ENCODE results near the gene CCDC18. TPM values are rescaled to one million over a fixed set of nuclear protein-coding genes. Genes with fewer than 3 reads are reported as not detected.

CCDC18 gene
- total RNA-seq, 1 donor from 2014 or later = 15.9 TPM

DNA sequence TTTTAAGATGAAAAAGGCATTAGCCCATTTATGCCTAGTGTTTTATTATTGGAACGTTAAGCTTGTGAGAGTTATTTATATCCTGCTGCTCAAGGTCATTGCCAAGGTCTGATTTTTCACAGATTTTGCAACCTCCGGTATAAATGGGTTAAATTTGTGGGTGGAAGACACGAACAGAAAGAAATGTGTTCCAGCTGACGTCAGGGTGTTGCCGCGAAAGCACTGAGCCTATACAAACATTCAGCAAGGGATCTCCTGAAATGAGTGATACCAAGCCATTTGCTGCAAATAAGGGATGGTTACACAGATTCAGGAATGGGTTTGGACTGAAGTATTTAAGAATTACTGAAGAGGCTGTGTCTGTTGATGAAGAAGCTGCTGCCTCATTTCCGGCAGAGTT lies 32.5 kb upstream of the CCDC18 start:
- ATAC-seq (ENCODE audit: low read depth) (no peak), DNase-seq (no peak)
- intact Hi-C loops (cut with micrococcal nuclease) = no loop called here
- no peaks in the 10 kb centered on the region for H3K4me1 Mint-ChIP-seq
- no peak for TF ChIP-seq CTCF (IDR thresholded peaks at IDR 0.05)
- no peak overlapping the region for H3K27ac Mint-ChIP-seq
- no peaks in the 10 kb centered on the region for H3K9me3 Mint-ChIP-seq
- no peaks in the 10 kb centered on the region for H3K27me3 Mint-ChIP-seq
- POLR2A ChIA-PET = no interaction called here
- H3K36me3 Mint-ChIP-seq (ENCODE audit: low read depth) = peaks cover 44% of the 10 kb centered on the region
- H3K4me3 Mint-ChIP-seq = no peak overlapping the region
- CTCF ChIA-PET = no interaction called here

DNA sequence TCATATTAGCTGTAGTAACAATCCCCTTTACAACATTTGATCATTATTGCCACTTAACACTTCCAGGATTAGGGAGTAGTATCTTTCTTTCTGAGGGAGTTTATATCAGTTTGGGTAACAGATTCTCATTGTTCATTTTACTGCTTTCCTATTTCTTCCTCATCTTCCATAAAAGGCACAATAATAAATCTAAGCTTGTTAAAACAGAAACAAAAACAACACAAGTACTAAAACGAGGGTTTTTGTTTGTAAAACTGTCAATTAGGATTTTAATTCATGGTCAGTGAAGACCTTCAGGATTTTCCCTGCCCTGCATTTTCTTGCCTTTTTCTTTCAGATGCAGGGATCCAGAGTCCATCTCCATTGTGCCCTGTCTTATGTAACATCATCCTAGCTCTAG lies 29.8 kb upstream of the CCDC18 start:
- Mint-ChIP-seq H3K36me3 (ENCODE audit: low read depth) (peaks cover 58% of the 10 kb centered on the region), H3K27ac (peak overlapping the region; percentile 0), H3K27me3 (no peaks in the 10 kb centered on the region), H3K9me3 (no peaks in the 10 kb centered on the region), H3K4me1 (no peaks in the 10 kb centered on the region), H3K4me3 (no peak overlapping the region)
- ATAC-seq (ENCODE audit: low read depth) (no peak), DNase-seq (no peak)
- POLR2A ChIA-PET = no interaction called here
- TF ChIP-seq CTCF (IDR thresholded peaks at IDR 0.05) = no peak
- CTCF ChIA-PET = no interaction called here
- intact Hi-C loops (cut with micrococcal nuclease) = no loop called here

- DNase-seq = no peak
- Mint-ChIP-seq H3K27ac (no peak overlapping the region), H3K4me3 (no peak overlapping the region), H3K4me1 (no peaks in the 10 kb centered on the region), H3K36me3 (ENCODE audit: low read depth) (peaks cover 61% of the 10 kb centered on the region), H3K9me3 (no peaks in the 10 kb centered on the region), H3K27me3 (no peaks in the 10 kb centered on the region)
- no peak for ATAC-seq (ENCODE audit: low read depth)
- CTCF ChIA-PET = no interaction called here
- intact Hi-C loops (cut with micrococcal nuclease) = no loop called here
- no peak for TF ChIP-seq CTCF (IDR thresholded peaks at IDR 0.05)
- POLR2A ChIA-PET = no interaction called here
These were observed 29.1 kb upstream of the CCDC18 start for GRCh38 chr1:93151474-93151873.

- POLR2A ChIA-PET = no interaction called here
- ATAC-seq (ENCODE audit: low read depth) (no peak), DNase-seq (no peak)
- intact Hi-C loops (cut with micrococcal nuclease) = no loop called here
- CTCF ChIA-PET = no interaction called here
- no peaks in the 10 kb centered on the region for H3K9me3 Mint-ChIP-seq
- no peak overlapping the region for H3K27ac Mint-ChIP-seq
- H3K27me3 Mint-ChIP-seq = no peaks in the 10 kb centered on the region
- TF ChIP-seq CTCF (IDR thresholded peaks at IDR 0.05) = no peak
- H3K4me3 Mint-ChIP-seq = no peak overlapping the region
- no peaks in the 10 kb centered on the region for H3K4me1 Mint-ChIP-seq
- peaks cover 63% of the 10 kb centered on the region for H3K36me3 Mint-ChIP-seq (ENCODE audit: low read depth)
These were observed 27.7 kb upstream of the CCDC18 start for GRCh38 chr1:93152835-93153234.

GRCh38 chr1:93154898-93155297 lies 25.6 kb upstream of the CCDC18 start:
- Mint-ChIP-seq H3K36me3 (ENCODE audit: low read depth) (peaks cover 63% of the 10 kb centered on the region), H3K27me3 (no peaks in the 10 kb centered on the region), H3K9me3 (no peaks in the 10 kb centered on the region), H3K27ac (no peak overlapping the region), H3K4me1 (no peaks in the 10 kb centered on the region), H3K4me3 (no peak overlapping the region)
- TF ChIP-seq CTCF (IDR thresholded peaks at IDR 0.05) = no peak
- ChIA-PET POLR2A (interaction anchor here (0.6 to 0.7 kb wide), 2 partner anchors 104 to 126 kb away, joined by 6 read pairs; no protein-coding TSS in a partner anchor), CTCF (no interaction called here)
- no peak for ATAC-seq (ENCODE audit: low read depth)
- DNase-seq = no peak
- intact Hi-C loops (cut with micrococcal nuclease) = no loop called here
